Hematopoietic multipotent progenitor cell treated with erythropoietin and hydrocortisone succinate and interleukin-3 and kit ligand, for 17 days (in vitro differentiated cells): ENCODE data around the gene MAPKAP1.

Experiments used
- DNase-seq: peaks from one replicate; pipeline ENCODE4 v3.0.0-alpha.2; 2015; ENCODE audit warnings: low spot score

MAPKAP1 gene

DNA sequence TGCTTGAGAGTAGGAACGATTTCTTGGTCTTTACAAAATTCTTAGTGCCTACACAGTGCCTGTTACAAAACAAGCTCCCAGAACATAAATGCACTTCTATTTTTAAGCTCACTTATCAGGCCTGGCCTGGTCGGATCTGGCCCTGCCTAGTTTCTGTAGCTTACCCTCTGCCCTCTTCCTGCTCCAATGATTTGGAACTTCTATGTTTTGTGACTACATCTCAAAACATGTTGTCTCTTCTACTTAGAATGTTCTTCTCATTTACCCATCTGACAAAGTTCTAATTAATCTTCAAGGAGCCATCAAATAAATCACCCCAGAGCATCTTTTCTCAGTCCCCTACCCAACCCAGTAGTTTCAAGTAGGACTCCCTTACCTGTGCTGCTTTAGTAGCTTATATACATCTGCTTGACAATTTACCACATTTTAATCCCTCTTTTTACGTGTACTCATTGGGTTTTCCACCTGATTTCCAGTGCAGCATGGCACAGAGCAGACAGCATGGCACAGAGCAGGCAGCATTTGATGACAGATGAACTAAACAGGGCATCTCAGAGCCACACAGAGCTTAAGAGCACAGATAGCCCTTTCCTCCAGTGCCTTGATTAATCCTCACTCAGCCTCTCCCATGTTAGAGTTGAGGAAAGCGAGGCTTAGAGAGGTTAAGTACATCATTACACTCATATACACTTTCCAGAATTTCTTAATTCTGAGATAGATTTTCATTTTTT lies 171.9 kb downstream of the MAPKAP1 start:
- DNase-seq, result no peak

DNA sequence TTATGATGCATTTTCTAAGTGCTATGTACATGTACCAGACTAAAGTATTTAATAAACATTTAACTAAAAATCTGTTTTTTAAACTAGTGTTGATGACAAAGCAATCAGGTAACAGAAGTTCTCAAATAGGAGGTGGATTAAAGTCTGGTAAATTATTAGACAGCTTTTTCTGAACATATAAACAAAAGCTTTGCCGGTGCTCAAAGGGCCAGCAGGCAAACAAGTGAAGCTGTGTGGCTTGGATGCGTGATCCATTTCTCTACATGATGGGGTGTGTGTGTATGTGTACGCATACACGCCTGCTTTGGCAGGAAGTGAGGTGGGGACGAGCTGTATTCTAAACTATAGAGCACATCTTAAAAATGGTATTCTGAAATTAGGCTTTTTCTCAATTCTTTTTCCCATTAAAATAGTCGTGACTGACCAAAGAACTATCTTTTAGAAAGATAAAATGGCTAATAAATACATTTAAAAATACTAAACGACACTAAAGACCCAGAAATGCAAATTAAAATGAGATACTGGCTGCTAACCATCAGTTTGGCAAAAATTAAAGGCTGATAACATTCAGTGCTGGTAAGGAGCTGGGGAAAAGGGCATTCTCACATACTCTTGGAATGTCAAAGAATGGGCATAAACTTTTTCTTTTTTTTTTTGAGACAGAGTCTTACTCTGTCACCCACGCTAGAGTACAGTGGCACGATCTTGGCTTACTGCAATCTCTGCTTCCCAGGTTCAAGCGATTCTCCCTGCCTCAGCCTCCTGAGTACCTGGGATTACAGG lies 174.0 kb downstream of the MAPKAP1 start:
- DNase-seq, result no peak

DNA sequence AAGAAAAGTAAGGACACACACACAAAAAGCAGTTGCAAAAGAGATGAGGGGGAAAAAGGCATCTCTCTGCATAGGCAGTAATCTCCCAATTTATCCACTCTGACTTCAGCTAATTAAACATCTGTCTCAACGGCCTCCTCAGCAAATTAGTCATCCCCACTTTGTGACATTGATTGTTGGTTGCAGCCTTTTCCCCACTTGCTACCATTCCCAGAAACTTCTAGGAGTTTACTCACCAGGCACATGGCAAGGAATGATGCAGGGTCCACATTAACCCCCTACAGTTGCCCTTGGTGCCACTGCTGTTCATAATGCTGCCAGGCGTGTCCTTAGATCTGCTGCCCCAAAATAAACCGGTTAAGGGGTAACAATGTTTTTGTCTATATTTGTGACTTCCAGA lies 174.6 kb downstream of the MAPKAP1 start:
- no peak for DNase-seq

DNA sequence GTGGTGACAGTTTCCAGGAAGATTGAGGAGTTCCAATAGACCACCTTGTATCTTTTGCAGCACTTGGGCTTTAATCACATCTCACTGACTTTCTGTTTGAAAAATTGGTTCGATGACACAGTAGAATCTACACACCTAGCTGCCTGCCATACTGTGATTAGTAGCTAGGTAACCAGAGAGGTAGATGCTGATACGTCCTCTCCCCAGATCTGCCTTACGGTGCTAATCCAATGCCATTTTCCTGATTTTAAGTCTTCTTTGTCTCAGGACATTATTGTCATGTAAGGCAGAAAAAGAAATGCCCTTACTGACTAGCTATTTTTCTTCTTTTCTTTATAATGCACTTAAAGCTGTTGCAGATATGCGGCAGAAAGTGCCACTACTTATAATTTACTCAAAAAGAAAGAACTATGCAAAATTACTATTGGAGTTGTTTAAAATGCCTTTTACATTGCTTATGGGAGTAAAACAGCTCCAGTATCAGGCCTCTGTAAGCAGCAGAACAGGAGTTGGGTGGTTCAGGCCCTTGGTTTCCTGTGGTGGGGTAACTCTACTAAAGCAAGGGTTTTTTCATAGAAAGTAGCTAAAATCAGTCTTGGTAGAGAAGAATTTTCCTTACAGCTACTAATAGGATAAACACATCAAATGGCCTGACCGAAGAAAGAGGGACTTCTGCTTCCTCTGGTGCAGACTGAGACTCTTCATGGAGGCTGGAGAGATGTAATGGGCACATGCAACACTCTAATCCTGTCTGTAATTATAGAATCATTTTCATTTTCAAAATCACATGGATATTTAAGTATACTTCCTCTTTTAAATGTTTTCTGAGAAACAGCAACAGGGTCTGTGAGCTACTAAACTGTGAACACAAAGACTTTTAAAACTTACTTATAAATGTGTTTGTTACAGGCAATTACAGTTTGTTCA lies 177.2 kb downstream of the MAPKAP1 start:
- no peak for DNase-seq

DNA sequence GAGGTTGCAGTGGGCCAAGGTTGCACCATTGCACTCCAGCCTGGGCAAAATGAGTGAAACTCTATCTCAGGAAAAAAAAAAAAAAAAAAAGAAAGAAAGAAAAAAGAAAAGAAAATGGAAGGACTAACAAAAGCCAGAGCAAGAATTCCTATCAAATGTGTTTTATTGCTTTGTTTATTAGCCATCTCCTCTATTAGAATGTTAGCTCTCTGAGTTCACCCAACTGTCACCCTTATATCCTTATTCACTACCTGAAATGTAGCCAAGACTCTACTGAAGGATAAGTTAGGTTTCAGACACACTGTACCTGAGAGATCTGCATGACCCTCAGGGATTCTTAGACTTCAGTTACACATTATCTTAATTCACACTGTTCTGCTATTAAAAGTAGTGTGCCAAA lies 177.9 kb downstream of the MAPKAP1 start:
- no peak for DNase-seq

DNA sequence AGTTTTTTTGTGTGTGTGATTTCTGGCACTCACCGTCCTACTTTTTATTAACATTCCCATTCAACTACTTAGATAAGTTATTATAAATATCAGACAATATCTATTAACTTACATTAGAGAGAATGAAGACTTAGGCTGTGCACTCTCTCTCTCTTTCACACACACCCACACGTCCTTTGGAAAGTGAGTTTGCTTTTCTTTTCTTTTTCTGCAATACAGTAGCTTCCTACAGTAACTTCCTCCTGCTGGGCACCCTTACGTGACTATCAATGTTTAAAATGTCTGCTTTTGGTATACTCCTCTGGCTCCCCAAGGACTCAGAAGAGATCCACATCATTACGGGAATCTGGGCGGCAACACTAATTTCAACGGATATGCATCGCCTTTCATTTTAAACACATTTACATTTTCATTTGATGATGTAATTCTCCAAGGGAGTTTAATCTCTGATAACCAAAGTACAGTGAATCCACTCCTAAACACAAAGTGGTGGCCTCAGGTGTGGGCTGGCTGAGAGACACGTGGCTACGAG lies 179.5 kb downstream of the MAPKAP1 start:
- no peak for DNase-seq

DNA sequence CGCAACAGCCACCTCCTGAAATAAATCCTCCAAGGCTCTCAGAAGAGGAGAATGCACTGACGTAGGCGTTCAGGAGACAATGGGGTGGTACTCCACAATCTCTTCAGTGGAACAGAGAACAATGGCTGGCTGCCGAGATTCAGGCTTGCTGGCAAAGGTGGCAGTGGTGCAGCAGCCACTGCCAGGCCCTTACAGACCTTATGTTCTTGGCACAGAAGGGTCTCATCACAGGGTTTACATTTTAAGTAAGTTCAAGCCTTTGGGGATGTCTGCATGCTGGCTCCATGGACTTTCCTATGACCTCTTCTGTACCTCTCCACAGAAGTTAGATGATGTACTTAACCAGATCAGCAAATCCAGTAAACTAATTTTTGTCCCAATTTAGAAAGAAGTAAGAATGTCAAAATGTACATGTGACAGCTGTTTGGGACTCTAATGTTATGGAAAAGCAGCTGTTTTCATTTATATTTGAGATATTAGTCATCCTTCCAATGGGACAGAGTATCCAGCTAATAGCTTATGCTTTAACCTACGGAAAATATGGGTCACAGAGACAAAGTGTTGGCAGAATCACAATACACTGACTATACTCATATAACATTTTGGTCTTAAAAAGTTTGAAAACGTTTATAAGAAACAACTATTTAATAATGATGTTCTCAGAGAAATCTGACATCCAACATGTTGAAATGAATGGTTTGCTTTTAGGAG lies 180.9 kb downstream of the MAPKAP1 start:
- no peak for DNase-seq

DNA sequence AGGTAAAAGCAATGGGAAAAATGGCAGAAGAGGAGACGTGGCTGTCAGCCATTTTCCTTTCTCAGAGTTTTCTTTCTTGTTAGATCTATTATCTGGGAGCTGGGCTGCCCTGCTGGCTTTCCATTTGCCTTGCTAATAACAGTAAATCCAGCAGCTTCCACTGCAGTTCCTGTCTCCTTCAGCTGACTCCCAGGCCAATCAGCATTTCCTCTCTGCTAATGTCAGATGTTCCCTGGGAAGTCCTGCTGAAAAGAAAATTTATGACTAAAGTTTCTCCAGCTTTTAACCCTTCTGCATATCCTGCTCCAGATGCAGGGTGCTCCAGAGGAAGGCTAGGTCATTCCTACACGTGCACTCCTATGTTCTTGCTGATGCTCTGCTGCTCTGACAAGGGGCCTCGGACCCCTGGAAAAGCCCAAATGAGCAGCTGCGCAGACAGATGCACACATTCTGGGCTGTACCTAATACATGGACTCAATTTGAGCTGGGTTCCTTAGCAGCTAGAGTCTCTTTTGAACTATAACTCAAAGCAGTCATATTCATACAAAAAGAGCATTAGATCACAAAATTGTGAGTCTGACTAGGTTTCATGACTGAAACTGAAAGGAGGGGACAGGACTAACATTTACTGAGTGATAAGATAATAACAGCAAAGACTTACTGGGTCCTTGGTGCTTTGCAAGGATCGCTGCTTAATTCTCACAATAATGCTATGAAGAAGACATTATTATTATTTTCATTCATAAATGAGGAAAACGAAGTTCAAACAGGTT lies 182.2 kb downstream of the MAPKAP1 start:
- no peak for DNase-seq

DNA sequence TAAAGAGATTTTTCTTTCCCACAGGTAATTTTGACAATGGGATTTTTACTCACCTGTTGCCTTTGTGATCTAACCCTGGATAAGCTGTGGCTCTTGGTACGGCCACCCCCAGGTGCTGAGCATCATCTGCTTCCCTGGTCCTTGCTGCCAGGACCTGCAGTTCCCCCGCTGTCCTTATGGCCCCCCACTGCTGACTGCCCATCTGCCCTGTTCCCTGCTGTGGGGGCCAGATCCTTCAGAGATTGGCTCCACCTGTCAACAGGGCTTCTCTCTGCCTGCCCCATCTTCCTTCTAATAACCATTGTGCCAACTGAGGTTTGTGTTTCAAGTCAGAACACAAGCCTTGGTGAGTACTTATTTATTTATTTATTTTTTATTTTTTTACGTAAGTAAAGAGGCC lies 183.3 kb downstream of the MAPKAP1 start:
- DNase-seq, result no peak

DNA sequence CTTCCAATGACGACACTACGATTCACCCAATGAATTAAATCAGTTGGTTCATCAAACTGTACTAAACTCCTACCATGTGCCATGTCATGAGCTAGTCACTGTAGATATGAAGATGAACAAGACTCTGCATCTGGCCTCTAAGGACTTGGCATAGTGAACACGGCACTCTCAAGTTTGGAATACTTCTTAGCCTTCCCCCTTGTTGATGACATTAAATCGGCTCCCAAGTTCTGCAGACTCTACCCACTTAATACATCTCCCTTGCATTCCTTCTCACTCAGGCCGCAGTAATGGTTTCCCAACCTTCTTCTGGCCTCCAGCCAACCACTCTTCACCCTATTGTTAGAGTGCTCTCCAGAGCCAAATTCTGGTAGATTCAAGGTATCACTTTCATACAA lies 184.7 kb downstream of the MAPKAP1 start:
- DNase-seq, result no peak

DNA sequence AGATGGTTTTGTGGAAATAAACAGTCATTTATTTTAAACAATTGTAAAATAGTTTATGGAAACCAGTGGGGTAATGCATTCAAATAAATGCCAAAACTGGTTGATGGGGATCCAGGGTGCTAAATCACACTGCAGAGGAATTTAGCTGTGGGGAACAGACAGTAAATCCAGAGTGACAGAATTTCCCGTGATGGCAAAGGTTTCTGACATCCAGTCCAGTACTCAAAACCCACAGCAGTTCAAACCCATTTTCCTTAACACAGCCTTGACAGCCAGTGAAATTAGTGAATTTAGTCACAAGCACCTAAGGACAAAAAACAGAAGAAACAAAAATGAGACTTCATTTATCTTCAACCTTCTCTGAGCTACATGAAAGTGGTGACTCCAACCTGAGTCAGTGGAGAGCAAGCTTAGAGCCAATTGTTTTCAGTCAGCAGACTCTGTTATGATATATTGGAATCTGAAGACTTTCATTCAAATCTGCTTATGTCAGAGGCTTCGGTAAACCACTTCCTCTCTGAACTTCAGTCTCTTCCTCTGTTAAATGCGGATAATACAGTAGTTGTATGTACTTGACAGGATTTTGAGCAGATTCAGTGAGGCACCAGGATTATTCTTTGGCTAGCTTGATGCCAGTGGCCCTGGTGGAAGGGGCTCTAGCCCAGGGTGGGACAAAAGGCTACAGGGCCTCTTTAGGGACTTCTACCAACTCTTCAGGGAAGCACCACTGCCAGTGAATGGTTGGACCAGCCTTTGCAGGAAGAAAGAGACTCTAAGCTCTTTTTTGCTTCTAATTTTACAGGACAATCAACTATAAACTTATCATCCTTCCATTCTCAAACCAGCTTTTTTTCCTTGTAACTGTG lies 185.3 kb downstream of the MAPKAP1 start:
- DNase-seq, result no peak

DNA sequence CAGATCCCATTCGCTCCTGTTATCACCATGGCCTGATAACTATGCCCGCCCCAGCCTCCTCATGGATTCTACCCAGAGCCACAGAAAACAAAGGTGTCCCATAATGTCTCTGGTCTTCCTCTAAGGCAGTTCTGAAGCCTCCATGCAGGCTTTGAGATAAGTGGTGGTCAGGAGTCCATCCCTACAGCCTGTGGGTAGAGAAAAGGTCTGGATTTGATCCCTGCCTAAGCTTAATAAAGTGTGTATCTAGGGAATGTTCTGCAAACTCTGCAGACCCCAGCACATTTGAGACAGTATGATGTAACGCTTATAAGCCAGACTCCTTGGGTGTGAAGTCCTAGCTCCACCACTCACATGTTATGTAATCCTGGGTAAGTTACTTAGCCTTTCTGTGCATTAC lies 187.3 kb downstream of the MAPKAP1 start:
- no peak for DNase-seq

DNA sequence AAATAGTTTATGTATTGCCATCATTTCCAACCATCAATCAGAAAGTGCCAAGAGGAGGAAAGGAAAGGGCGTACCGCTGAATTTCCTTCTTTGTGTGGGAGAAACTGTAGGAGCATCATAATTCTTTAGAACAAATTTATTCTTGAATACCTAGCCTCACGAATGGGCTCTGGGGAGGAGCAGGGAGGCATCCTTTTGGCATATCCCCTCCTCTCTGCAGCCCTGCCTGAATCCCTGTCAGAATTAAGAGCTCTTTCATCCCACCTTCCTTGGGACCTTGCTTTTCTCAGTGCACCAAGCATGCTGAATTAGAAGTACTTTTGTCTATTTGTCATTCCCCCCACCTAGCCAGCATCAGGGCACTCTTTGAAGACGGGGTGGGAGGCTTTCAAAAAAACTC lies 189.4 kb downstream of the MAPKAP1 start:
- no peak for DNase-seq

DNA sequence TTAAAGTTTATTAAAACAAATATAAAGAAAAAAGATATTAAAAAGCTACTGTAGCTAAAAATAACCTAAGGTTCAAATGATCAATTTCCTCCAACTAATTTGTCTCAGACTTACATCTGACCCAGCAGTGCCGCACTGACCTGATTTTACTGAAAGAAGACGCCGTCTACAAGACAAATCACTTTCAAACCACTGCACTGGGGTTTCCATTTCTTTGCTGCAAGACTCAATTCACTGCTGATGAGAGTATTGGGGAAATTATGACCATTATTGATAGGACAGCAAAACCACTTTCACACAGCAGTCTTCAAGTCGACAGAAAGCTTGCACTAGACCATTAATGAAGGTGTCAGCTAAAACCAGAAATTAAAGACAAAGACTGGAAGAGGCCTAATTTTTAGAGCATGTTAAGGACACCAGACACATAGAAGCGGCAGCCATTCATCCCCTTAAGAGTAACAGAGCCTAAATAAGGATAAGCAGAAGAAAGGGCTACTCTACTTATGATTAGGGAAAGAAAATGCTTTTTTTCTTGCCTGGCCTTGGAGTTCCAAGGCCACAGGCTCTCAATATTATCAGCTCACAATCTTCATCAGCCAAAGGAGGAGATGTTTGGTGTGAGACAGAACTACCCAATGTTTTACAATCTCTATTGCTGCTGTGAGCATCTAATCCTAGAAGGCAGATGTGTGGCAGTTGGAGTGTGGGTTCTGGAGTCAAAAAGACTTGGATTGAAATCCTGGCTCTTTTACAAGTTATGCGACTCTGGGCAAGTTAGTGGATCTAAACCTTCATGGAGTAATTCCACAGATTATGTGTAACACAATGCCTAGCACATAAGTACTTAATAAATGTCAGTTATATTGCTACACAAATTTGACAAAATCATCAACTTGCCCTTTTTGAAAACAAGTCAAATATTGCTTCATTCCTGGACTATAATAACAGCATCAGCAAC lies 190.7 kb downstream of the MAPKAP1 start:
- DNase-seq, result no peak

DNA sequence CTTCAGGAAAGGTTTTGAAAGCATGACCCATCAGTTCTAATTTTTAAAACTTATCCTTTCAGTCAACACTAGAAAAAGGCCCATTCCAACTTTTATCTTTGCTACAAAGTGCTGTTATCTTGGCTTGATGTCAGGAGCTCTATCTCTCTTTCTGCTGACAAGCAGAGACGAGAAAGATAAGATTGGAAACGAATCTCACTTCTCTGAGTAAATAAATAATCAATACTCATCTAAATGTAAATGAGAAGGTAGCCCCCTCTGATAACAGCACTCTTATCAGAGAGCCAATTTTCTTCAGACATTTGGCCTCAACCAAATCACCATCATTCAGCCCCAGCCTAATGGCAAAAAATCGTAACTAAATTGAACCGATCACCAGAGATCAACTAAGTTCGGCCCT lies 191.7 kb downstream of the MAPKAP1 start:
- DNase-seq, result no peak

DNA sequence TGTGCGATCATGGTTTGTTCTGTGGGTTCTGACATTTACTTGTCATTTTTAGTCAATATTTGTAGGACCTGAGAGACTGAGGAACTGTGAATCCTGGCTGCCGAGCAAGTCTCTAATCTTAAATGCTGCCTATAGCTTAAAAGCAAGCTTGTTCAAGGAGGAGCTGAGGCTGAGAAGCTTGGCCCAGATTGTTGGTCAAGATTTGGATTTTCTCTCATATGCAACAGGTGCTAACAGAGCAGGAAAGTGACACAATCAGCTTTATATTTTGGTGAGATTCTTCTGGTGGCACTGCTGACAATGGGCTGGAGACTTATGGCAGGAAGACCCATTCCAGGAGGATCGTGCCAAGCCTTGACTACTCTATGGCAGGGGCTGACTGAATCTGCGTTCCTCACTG lies 192.5 kb downstream of the MAPKAP1 start:
- DNase-seq, result no peak

DNA sequence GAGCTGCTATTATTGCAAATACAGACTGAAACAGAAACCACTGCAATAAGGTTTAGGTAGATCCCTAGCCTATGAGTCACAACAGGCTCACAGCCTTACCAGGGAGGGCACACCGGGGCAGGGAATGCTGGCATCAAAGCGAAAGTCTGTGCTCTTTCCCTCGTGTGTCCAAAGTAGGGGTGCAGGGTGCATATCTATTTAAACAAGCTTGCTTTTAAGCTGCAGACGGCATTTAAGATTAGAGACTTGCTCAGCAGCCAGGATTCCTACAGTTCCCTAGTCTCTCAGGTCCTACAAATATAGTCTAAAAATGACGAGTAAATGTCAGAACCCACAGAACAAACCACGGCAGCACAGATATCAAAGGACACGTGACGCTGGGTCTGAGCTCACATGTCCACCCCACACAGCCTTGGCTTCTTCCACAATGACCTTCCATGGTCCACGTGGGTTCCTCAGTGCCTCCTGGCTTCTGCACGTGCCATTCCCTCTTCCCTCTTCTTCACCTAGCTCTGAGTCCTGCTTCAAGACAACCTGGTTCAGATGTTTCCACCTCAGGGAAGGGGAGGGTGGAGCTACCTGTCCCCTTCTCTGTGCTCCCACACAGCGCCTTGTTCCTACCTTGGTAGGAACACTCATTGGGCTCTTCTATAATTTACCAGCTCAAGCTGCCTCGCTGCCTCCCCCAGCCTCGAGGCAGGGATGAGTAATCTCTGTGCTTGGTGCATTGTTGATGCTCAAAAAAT lies 193.2 kb downstream of the MAPKAP1 start:
- DNase-seq, result no peak

DNA sequence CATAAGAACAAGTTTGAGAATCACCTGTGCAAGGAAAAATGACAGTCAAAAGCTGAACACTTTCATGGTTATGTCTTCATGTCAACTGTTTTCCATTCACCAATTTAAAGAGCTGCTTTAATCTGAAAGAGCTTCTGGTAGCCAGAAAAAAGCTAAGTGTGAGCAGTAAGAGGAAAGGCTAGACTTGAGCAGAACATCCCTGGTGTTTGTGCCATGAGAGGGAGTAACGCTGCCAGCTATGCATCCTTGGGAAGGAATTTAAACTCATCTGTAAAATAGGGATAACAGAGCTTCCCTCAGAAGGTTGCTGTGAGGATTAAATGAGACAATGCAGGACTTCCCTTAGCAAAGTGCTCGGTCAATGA lies 193.7 kb downstream of the MAPKAP1 start:
- DNase-seq, result no peak
